Keratinocyte (primary cell): ENCODE results near the gene SCFD2. TPM values are rescaled to one million over a fixed set of nuclear protein-coding genes. Genes with fewer than 3 reads are reported as not detected.

Experiments
- DNase-seq: peaks from one replicate; pipeline ENCODE4 v3.0.0-alpha.2; 2011; ENCODE audit warnings: low read depth, missing footprints, low spot score
- FAIRE-seq: peaks from 2 replicates; lab custom pipeline; 2011; peaks lifted over from hg19 to GRCh38; lab: Jason Lieb, UNC
- H2AFZ ChIP-seq: 2 replicates; pipeline ENCODE4 v1.6.0; 2012; ENCODE audit warnings: low read length, control low read depth, inconsistent platforms; ENCODE audit not compliant: control insufficient read depth
- H3K27ac ChIP-seq: 2 replicates; pipeline ENCODE4 v1.5.1; 2011; ENCODE audit warnings: low read length; ENCODE audit not compliant: control insufficient read depth, insufficient read depth
- H3K27me3 ChIP-seq: 3 replicates; pipeline ENCODE4 v1.6.0; 2011; ENCODE audit warnings: low read length; ENCODE audit not compliant: control insufficient read depth, insufficient read depth; ENCODE audit errors: extremely low read depth
- H3K36me3 ChIP-seq, 2 experiments: 2 replicates in 1 of 2; 3 replicates in 1 of 2; pipeline ENCODE4 v1.5.1; 2011; ENCODE audit warnings: low read length in 2 of 2, mild to moderate bottlenecking in 1 of 2; ENCODE audit not compliant: control insufficient read depth in 2 of 2, insufficient read depth in 2 of 2; ENCODE audit errors: extremely low read depth in 1 of 2
- H3K4me1 ChIP-seq: 3 replicates; pipeline ENCODE4 v1.5.1; 2011; ENCODE audit warnings: low read length; ENCODE audit not compliant: control insufficient read depth, insufficient read depth; ENCODE audit errors: extremely low read depth
- H3K4me2 ChIP-seq: 3 replicates; pipeline ENCODE4 v1.6.0; 2011; ENCODE audit warnings: low read depth, low read length; ENCODE audit not compliant: control insufficient read depth, insufficient read depth; ENCODE audit errors: extremely low read depth
- H3K4me3 ChIP-seq, 3 experiments: fragments of 200-600 bp in 1 of 3; sonication (generic) in 1 of 3; 2 replicates in 2 of 3; 3 replicates in 1 of 3; pipeline ENCODE4 v1.5.1; 2011 to 2016; ENCODE audit warnings: low read length in 3 of 3, mild to moderate bottlenecking in 3 of 3, control low read depth in 2 of 3, inconsistent platforms in 1 of 3, low read depth in 1 of 3, mixed read lengths in 1 of 3, mixed run types in 1 of 3, moderate library complexity in 1 of 3; ENCODE audit not compliant: control insufficient read depth in 2 of 3, insufficient read depth in 2 of 3; ENCODE audit errors: extremely low read depth in 1 of 3
- H3K79me2 ChIP-seq: 2 replicates; pipeline ENCODE4 v1.6.0; 2012; ENCODE audit warnings: low read length; ENCODE audit not compliant: control insufficient read depth, insufficient read depth
- H3K9ac ChIP-seq: 3 replicates; pipeline ENCODE4 v1.6.0; 2011; ENCODE audit warnings: low read length; ENCODE audit not compliant: control insufficient read depth, insufficient read depth; ENCODE audit errors: extremely low read depth
- H3K9me1 ChIP-seq: 3 replicates; pipeline ENCODE4 v1.6.0; 2011; ENCODE audit warnings: low read length; ENCODE audit not compliant: control insufficient read depth, insufficient read depth; ENCODE audit errors: extremely low read depth
- H3K9me3 ChIP-seq: 2 replicates; pipeline ENCODE4 v1.5.1; 2012; ENCODE audit warnings: low read depth, low read length; ENCODE audit not compliant: control insufficient read depth
- H4K20me1 ChIP-seq: 3 replicates; pipeline ENCODE4 v1.6.0; 2011; ENCODE audit warnings: low read length; ENCODE audit not compliant: control insufficient read depth, insufficient read depth; ENCODE audit errors: extremely low read depth
- EZH2 ChIP-seq: IDR thresholded peaks from one replicate; pipeline ENCODE4 v1.6.1; 2012; ENCODE audit warnings: inconsistent platforms, mild to moderate bottlenecking, low read length, moderate library complexity
- dilution Hi-C: fragments of 300-500 bp; cut with MboI; formaldehyde crosslinking; loops from one replicate; pipeline ENCODE4 v1.7.0; 2020; ENCODE audit warnings: low sequenced_read_pairs; ENCODE audit not compliant: extremely low pct_ligation_motif_present
- polyA plus RNA-seq, 5 experiments: library from polyadenylated mRNA; depleted of rRNA in 3 of 5; stranded (reverse) in 3 of 5; stranded (forward) in 1 of 5; unstranded in 1 of 5; fragments of >200 nt; gene quantifications; 1 replicate in 1 of 5; 2 replicates in 3 of 5; 3 replicates in 1 of 5; pipeline versions ENCODE4 v1.2.1 to v1.2.3, GENCODE V29; 2011 to 2012; ENCODE audit warnings: missing spikeins in 2 of 5, low read depth in 1 of 5, low replicate concordance in 1 of 5
- TF ChIP-seq, protein P1 (sequence below), 3 experiments: IDR thresholded peaks in 1 of 3; conservative IDR thresholded peaks in 1 of 3; optimal IDR thresholded peaks in 1 of 3; 2 replicates in 2 of 3; 3 replicates in 1 of 3; pipeline versions ENCODE3 to v1.5.1; 2011; ENCODE audit warnings: low read length in 3 of 3, mild to moderate bottlenecking in 3 of 3, moderate library complexity in 2 of 3, control low read depth in 1 of 3, inconsistent platforms in 1 of 3; ENCODE audit not compliant: insufficient read depth in 2 of 3; ENCODE audit errors: extremely low read depth in 1 of 3

The SCFD2 gene
- polyA plus RNA-seq, 1 donor (not counting 4 experiments of a cell fraction or from before 2014, with no cell fraction given), result 13.9 TPM

DNA sequence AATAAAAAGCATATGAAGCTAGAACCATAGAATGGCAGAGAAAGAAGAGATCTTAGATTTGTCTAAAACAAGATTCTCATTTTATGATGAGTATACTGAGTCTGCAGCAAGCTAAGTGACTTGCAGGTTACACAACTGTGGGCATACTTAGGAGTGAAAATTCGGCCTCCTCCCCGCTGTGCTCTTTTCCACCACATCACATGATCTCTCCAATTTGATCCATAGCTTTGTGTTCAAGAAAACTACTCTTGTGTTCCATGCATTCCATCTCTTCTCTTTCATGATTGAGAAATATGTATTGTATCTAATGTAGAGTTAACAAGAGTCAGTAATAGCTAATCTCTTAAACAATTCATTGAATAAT, 234.3 kb downstream of the SCFD2 start:
- TF ChIP-seq, protein P1, sequence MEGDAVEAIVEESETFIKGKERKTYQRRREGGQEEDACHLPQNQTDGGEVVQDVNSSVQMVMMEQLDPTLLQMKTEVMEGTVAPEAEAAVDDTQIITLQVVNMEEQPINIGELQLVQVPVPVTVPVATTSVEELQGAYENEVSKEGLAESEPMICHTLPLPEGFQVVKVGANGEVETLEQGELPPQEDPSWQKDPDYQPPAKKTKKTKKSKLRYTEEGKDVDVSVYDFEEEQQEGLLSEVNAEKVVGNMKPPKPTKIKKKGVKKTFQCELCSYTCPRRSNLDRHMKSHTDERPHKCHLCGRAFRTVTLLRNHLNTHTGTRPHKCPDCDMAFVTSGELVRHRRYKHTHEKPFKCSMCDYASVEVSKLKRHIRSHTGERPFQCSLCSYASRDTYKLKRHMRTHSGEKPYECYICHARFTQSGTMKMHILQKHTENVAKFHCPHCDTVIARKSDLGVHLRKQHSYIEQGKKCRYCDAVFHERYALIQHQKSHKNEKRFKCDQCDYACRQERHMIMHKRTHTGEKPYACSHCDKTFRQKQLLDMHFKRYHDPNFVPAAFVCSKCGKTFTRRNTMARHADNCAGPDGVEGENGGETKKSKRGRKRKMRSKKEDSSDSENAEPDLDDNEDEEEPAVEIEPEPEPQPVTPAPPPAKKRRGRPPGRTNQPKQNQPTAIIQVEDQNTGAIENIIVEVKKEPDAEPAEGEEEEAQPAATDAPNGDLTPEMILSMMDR (optimal IDR thresholded peaks at IDR 0.05 in 1 of 3, IDR thresholded peaks at IDR 0.05 in 1 of 3, conservative IDR thresholded peaks at IDR 0.05 in 1 of 3; ENCODE audit: extremely low read depth in 1 of 3, insufficient read depth in 2 of 3, low read length in 3 of 3), result no peak
- no peak for TF ChIP-seq EZH2
- FAIRE-seq, result no peak

DNA sequence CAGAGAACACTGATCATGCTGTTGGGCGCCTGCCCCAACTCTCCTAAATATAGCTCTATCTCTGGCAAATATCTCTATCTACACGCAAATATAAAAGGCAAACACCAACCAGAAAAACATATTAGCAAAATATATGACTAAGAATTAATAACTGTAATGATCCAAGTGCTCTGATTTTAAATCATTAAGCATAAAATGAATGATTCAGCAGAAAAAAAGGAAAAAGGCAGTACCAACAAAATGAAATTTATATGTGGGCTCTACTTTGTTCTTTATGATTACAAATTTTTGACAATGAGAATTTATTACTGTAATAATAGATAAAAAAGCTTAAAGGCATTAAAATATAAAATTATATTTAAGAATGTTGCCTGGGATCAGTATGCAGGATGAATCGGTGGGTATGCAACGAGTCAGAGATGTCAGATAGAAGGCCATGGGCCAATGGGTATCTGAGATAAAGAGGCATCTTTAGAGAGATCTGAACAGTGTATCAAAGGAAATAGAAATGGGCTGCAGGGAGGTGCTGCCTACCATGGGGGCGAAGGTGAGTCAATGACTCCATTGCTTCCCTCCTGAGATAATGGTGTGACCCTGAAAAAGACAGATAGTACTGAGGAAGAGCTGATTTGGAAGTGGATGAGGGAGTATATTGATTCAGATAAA, 234.8 kb downstream of the SCFD2 start:
- H3K9me1 ChIP-seq, result peaks cover 3% of the 10 kb centered on the region
- H3K4me2 ChIP-seq, result no peak overlapping the region
- FAIRE-seq (no peak), DNase-seq (no peak)
- dilution Hi-C loops, result no loop called here
- no peak overlapping the region for H3K4me3 ChIP-seq
- H3K36me3 ChIP-seq, result no peaks in the 10 kb centered on the region
- H2AFZ ChIP-seq, result no peak overlapping the region
- H3K9me3 ChIP-seq, result no peaks in the 10 kb centered on the region
- no peaks in the 10 kb centered on the region for H4K20me1 ChIP-seq
- no peaks in the 10 kb centered on the region for H3K27me3 ChIP-seq
- no peak overlapping the region for H3K27ac ChIP-seq
- no peak overlapping the region for H3K9ac ChIP-seq
- no peaks in the 10 kb centered on the region for H3K79me2 ChIP-seq
- H3K4me1 ChIP-seq, result no peaks in the 10 kb centered on the region
- TF ChIP-seq, protein P1 (optimal IDR thresholded peaks at IDR 0.05 in 1 of 3, IDR thresholded peaks at IDR 0.05 in 1 of 3, conservative IDR thresholded peaks at IDR 0.05 in 1 of 3; ENCODE audit: extremely low read depth in 1 of 3, insufficient read depth in 2 of 3, low read length in 3 of 3), result no peak
- TF ChIP-seq EZH2, result no peak

More for the DNA sequence above, 234.3 kb downstream of the SCFD2 start:
- Histone ChIP-seq H3K4me3 (no peak overlapping the region), H2AFZ (no peak overlapping the region), H3K36me3 (no peaks in the 10 kb centered on the region), H3K4me2 (no peak overlapping the region), H3K4me1 (no peaks in the 10 kb centered on the region), H3K27ac (no peak overlapping the region), H4K20me1 (no peaks in the 10 kb centered on the region), H3K27me3 (no peaks in the 10 kb centered on the region), H3K9me1 (peaks cover 3% of the 10 kb centered on the region), H3K79me2 (no peaks in the 10 kb centered on the region), H3K9me3 (no peaks in the 10 kb centered on the region), H3K9ac (no peak overlapping the region)
- dilution Hi-C loops, result no loop called here
- DNase-seq, result no peak
